H9 (cell line): ENCODE data around the gene LHFPL2. TPM values are rescaled to one million over a fixed set of nuclear protein-coding genes. Genes with fewer than 3 reads are reported as not detected.

Source experiments
- DNase-seq: peaks from one replicate; pipeline ENCODE4 v3.0.0-alpha.2; 2017
- H2AFZ ChIP-seq: one replicate; pipeline ENCODE4 v1.6.1; 2013; ENCODE audit warnings: mild to moderate bottlenecking, low read length, control low read depth, moderate library complexity
- H2AK5ac ChIP-seq: 2 replicates; pipeline ENCODE4 v1.6.1; 2013; ENCODE audit warnings: low read length, control low read depth, mixed read lengths; ENCODE audit not compliant: insufficient read length
- H2BK120ac ChIP-seq: one replicate; pipeline ENCODE4 v1.6.1; 2013; ENCODE audit warnings: low read depth, mild to moderate bottlenecking, low read length, control low read depth, inconsistent platforms; ENCODE audit not compliant: poor library complexity, severe bottlenecking
- H2BK12ac ChIP-seq: 2 replicates; pipeline ENCODE4 v1.6.1; 2013; ENCODE audit warnings: low read length, control low read depth, mixed read lengths, low read depth; ENCODE audit not compliant: insufficient read length
- H2BK15ac ChIP-seq: 2 replicates; pipeline ENCODE4 v1.6.1; 2013; ENCODE audit warnings: low read depth, low read length, control low read depth
- H2BK20ac ChIP-seq: one replicate; pipeline ENCODE4 v1.6.1; 2013; ENCODE audit warnings: low read depth, mild to moderate bottlenecking, low read length, control low read depth, inconsistent platforms; ENCODE audit not compliant: poor library complexity, severe bottlenecking
- H2BK5ac ChIP-seq: 2 replicates; pipeline ENCODE4 v1.6.1; 2013; ENCODE audit warnings: low read length, control low read depth, mixed read lengths; ENCODE audit not compliant: insufficient read length
- H3K14ac ChIP-seq: 2 replicates; pipeline ENCODE4 v1.6.1; 2013; ENCODE audit warnings: low read length, control low read depth; ENCODE audit not compliant: insufficient read depth
- H3K18ac ChIP-seq: 2 replicates; pipeline ENCODE4 v1.6.1; 2013; ENCODE audit warnings: low read depth, mild to moderate bottlenecking, mixed read lengths, low read length, control low read depth; ENCODE audit not compliant: insufficient read length
- H3K23ac ChIP-seq: 2 replicates; pipeline ENCODE4 v1.6.1; 2013; ENCODE audit warnings: low read length, control low read depth, mixed read lengths, low read depth; ENCODE audit not compliant: insufficient read length
- H3K23me2 ChIP-seq: 2 replicates; pipeline ENCODE4 v1.6.1; 2013; ENCODE audit warnings: low read depth, mild to moderate bottlenecking, mixed read lengths, low read length, control low read depth; ENCODE audit not compliant: insufficient read length, poor library complexity, severe bottlenecking
- H3K27ac ChIP-seq: 2 replicates; pipeline ENCODE4 v1.5.1; 2013; ENCODE audit warnings: low read length, control low read depth, mixed read lengths, low read depth; ENCODE audit not compliant: insufficient read length
- H3K27me3 ChIP-seq: 2 replicates; pipeline ENCODE4 v1.6.1; 2013; ENCODE audit warnings: low read length, control low read depth, inconsistent platforms; ENCODE audit not compliant: insufficient read depth
- H3K4ac ChIP-seq: 2 replicates; pipeline ENCODE4 v1.6.1; 2013; ENCODE audit warnings: low read depth, mild to moderate bottlenecking, control low read depth, inconsistent platforms, low read length, moderate library complexity
- H3K4me1 ChIP-seq: 2 replicates; pipeline ENCODE4 v1.6.1; 2013; ENCODE audit warnings: low read length, control low read depth, inconsistent platforms; ENCODE audit not compliant: insufficient read depth
- H3K4me2 ChIP-seq: 2 replicates; pipeline ENCODE4 v1.6.1; 2013; ENCODE audit warnings: low read length, control low read depth, mixed read lengths; ENCODE audit not compliant: insufficient read length, insufficient read depth
- H3K56ac ChIP-seq: 2 replicates; pipeline ENCODE4 v1.6.1; 2013; ENCODE audit warnings: low read depth, mild to moderate bottlenecking, mixed read lengths, low read length, control low read depth; ENCODE audit not compliant: insufficient read length
- H3K79me1 ChIP-seq: 2 replicates; pipeline ENCODE4 v1.6.1; 2013; ENCODE audit warnings: low read depth, mild to moderate bottlenecking, moderate library complexity, low read length, control low read depth, inconsistent platforms; ENCODE audit not compliant: insufficient read depth, poor library complexity, severe bottlenecking
- H3K79me2 ChIP-seq: 2 replicates; pipeline ENCODE4 v1.6.1; 2013; ENCODE audit warnings: low read length, control low read depth, inconsistent platforms; ENCODE audit not compliant: insufficient read depth
- H3K9ac ChIP-seq: 2 replicates; pipeline ENCODE4 v1.6.1; 2013; ENCODE audit warnings: low read length, control low read depth, mixed read lengths; ENCODE audit not compliant: insufficient read length; ENCODE audit errors: extremely low read depth
- H3K9me3 ChIP-seq: one replicate; pipeline ENCODE4 v1.6.1; 2013; ENCODE audit warnings: low read depth, low read length, inconsistent platforms; ENCODE audit not compliant: control insufficient read depth
- H3T11ph ChIP-seq: one replicate; pipeline ENCODE4 v1.6.1; 2013; ENCODE audit warnings: mild to moderate bottlenecking, low read length, control low read depth, inconsistent platforms
- H4K20me1 ChIP-seq: one replicate; pipeline ENCODE4 v1.6.1; 2013; ENCODE audit not compliant: control insufficient read depth, insufficient read length, insufficient read depth
- H4K5ac ChIP-seq: 2 replicates; pipeline ENCODE4 v1.6.1; 2013; ENCODE audit warnings: low read depth, mild to moderate bottlenecking, mixed read lengths, low read length, control low read depth; ENCODE audit not compliant: insufficient read length
- H4K8ac ChIP-seq: replicated peaks from 2 replicates; pipeline ENCODE4 v1.6.1; 2013; ENCODE audit warnings: low read length, control low read depth, mixed read lengths, low read depth; ENCODE audit not compliant: insufficient read length
- H4K91ac ChIP-seq: 2 replicates; pipeline ENCODE4 v1.6.1; 2013; ENCODE audit warnings: low read depth, mild to moderate bottlenecking, moderate library complexity, mixed read lengths, low read length, control low read depth; ENCODE audit not compliant: insufficient read length
- H3K27ac Mint-ChIP-seq, 3 experiments: 2 replicates in 2 of 3; 3 replicates in 1 of 3; pipeline ENCODE4 v1.8.0; 2020 to 2021; ENCODE audit warnings: mixed read lengths in 3 of 3, mild to moderate bottlenecking in 1 of 3, moderate library complexity in 1 of 3
- H3K27me3 Mint-ChIP-seq: 2 replicates; pipeline ENCODE4 v1.8.0; 2021; ENCODE audit warnings: low read depth, mild to moderate bottlenecking, moderate library complexity, mixed read lengths
- H3K36me3 Mint-ChIP-seq, 3 experiments: 2 replicates in 2 of 3; 3 replicates in 1 of 3; pipeline ENCODE4 v1.8.0; 2020 to 2021; ENCODE audit warnings: low read depth in 3 of 3, mixed read lengths in 3 of 3; ENCODE audit not compliant: insufficient read depth in 1 of 3
- H3K4me1 Mint-ChIP-seq, 2 experiments: 2 replicates each; pipeline ENCODE4 v1.8.0; 2020; ENCODE audit warnings: mixed read lengths in 2 of 2
- H3K4me3 Mint-ChIP-seq, 2 experiments: 2 replicates in 1 of 2; 3 replicates in 1 of 2; pipeline ENCODE4 v1.8.0; 2020 to 2021; ENCODE audit warnings: mild to moderate bottlenecking in 2 of 2, mixed read lengths in 2 of 2, moderate library complexity in 1 of 2
- H3K9me3 Mint-ChIP-seq, 2 experiments: 2 replicates in 1 of 2; 3 replicates in 1 of 2; pipeline ENCODE4 v1.8.0; 2020; ENCODE audit warnings: mild to moderate bottlenecking in 2 of 2, mixed read lengths in 2 of 2, moderate library complexity in 1 of 2
- WGBS: extraction: QIAGEN DNeasy Blood & Tissue Kit; methylation state at CpG from one replicate; pipeline ENCODE4 v1.1.7; 2013; ENCODE audit warnings: missing lambda C conversion rate, low lambda C conversion rate, mixed read lengths; ENCODE audit not compliant: insufficient read length; ENCODE audit errors: extremely low coverage; 5-methylcytosine and 5-hydroxymethylcytosine counted together
- total RNA-seq: library from RNA; stranded (reverse); gene quantifications from 2 replicates; pipeline ENCODE4 v1.2.1, GENCODE V29; 2021
- TF ChIP-seq, protein P1 (sequence below): fragments of 200-600 bp; sonication (generic); conservative IDR thresholded peaks from 3 replicates; pipeline ENCODE4 v1.8.0; 2021; ENCODE audit warnings: antibody characterized with exemption, mild to moderate bottlenecking

Gene LHFPL2
- total RNA-seq, 1 experiment from 2014 or later = 26.3 TPM

DNA sequence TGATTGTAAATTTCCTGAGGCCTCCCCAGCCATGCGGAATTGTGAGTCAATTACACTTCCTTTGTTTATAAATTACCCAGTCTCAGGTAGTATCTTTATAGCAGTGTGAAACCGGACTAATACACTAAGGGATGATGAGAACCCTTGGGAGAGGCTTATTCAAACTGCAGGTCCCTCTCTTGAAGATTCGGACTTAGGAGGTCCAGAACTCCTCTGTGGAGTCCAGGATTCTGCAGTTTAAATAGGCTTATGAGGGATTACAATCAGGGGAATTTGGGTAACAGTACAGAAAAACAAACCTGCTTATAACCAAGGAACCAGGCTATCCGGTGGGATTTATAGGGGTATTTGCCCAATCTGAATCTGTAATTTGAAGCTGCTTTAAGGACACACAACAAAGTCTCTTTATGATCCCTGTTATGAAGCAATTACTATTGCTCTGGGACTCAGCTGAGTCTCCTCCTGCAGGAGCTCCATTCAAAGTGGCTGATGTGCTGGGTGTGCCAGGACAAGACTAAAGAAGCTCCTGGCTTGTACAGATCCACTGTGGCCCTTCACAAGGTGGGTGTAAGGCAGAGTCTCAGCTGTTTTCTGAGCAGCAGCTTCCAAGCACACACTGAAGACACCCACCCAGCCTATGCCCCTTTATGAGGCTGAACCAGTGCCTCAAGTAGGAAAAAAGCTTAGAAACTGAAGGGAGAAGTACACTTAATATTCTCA, 41.8 kb upstream of the LHFPL2 start:
- no peak overlapping the region for H4K8ac ChIP-seq
- H3K4ac ChIP-seq = no peak overlapping the region
- H4K20me1 ChIP-seq = no peaks in the 10 kb centered on the region
- H3K27ac ChIP-seq = no peak overlapping the region
- no peaks in the 10 kb centered on the region for H3K79me2 ChIP-seq
- TF ChIP-seq, protein P1, sequence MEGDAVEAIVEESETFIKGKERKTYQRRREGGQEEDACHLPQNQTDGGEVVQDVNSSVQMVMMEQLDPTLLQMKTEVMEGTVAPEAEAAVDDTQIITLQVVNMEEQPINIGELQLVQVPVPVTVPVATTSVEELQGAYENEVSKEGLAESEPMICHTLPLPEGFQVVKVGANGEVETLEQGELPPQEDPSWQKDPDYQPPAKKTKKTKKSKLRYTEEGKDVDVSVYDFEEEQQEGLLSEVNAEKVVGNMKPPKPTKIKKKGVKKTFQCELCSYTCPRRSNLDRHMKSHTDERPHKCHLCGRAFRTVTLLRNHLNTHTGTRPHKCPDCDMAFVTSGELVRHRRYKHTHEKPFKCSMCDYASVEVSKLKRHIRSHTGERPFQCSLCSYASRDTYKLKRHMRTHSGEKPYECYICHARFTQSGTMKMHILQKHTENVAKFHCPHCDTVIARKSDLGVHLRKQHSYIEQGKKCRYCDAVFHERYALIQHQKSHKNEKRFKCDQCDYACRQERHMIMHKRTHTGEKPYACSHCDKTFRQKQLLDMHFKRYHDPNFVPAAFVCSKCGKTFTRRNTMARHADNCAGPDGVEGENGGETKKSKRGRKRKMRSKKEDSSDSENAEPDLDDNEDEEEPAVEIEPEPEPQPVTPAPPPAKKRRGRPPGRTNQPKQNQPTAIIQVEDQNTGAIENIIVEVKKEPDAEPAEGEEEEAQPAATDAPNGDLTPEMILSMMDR = no peak
- H3K18ac ChIP-seq = no peak overlapping the region
- peak overlapping the region; percentile 50 to 97 (median 55); a peak in 6 of 7 replicates for H3K27ac Mint-ChIP-seq
- H3K27me3 Mint-ChIP-seq = peaks cover 4% of the 10 kb centered on the region; the same call in 1 of the 2 replicates
- peaks cover 21 to 39% of the 10 kb centered on the region in 2 experiments for H3K9me3 Mint-ChIP-seq
- H3K79me1 ChIP-seq = no peaks in the 10 kb centered on the region
- no peaks in the 10 kb centered on the region for H3K9me3 ChIP-seq
- no peak overlapping the region for H3K23ac ChIP-seq
- H3T11ph ChIP-seq = no peak overlapping the region
- H3K4me3 Mint-ChIP-seq = peak overlapping the region in 1 of 2 experiments; percentile 64; a peak in 2 of 5 replicates
- H3K56ac ChIP-seq = no peak overlapping the region
- WGBS = no CpG with 5 or more reads among the region's 4 CpGs
- H3K4me1 ChIP-seq = peaks cover 6% of the 10 kb centered on the region; the same call in 1 of the 2 replicates
- no peaks in the 10 kb centered on the region for H3K27me3 ChIP-seq
- no peak overlapping the region for H2BK12ac ChIP-seq
- H2BK15ac ChIP-seq = no peak overlapping the region
- H3K36me3 Mint-ChIP-seq = peaks cover 6 to 20% (median 18%) of the 10 kb centered on the region in 3 experiments
- H4K91ac ChIP-seq = no peak overlapping the region
- H3K4me2 ChIP-seq = no peak overlapping the region
- no peak overlapping the region for H2BK5ac ChIP-seq
- no peak overlapping the region for H2AFZ ChIP-seq
- H3K14ac ChIP-seq = peak overlapping the region; percentile 20; the same call in 1 of the 2 replicates
- H3K23me2 ChIP-seq = no peaks in the 10 kb centered on the region
- H3K9ac ChIP-seq = no peak overlapping the region
- no peak for DNase-seq
- H2BK20ac ChIP-seq = no peak overlapping the region
- peaks cover 23 to 24% of the 10 kb centered on the region in 2 experiments for H3K4me1 Mint-ChIP-seq
- no peak overlapping the region for H2BK120ac ChIP-seq
- no peak overlapping the region for H4K5ac ChIP-seq
- H2AK5ac ChIP-seq = no peak overlapping the region
